HG02840 (cell line): ENCODE data around the gene MAGI2.
"Not testable (repeated sequence)": the region's sequence is repeated elsewhere in the genome, so short reads cannot be mapped to it uniquely, and the experiment has no call there.

Experiments
- ATAC-seq: cut with Tn5 transposase; IDR thresholded peaks from one replicate; pipeline ENCODE4 v1.9.1; 2021; ENCODE audit warnings: mild to moderate bottlenecking, moderate library complexity, moderate number of reproducible peaks; ENCODE audit not compliant: unreplicated experiment, low FRiP score

The MAGI2 gene

DNA sequence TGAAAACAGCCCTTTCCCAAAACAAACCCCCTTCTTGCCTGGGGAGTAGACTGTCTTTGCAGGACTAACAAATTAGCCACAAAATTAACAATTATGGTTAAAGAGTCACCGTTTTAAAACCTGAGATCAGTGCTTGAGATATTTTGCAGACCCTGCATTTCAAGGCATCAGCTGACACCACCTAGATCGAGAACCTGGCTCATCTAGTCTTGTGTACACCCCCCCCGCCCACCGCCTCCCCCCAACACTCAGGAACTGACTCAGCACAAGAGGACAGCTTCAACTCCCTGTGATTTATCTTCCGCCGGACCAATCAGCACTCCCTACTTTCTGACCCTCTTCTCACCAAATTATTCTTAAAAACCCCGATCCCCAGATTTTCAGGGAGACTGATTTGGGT, 917.8 kb downstream of the MAGI2 start:
- no peak for ATAC-seq

DNA sequence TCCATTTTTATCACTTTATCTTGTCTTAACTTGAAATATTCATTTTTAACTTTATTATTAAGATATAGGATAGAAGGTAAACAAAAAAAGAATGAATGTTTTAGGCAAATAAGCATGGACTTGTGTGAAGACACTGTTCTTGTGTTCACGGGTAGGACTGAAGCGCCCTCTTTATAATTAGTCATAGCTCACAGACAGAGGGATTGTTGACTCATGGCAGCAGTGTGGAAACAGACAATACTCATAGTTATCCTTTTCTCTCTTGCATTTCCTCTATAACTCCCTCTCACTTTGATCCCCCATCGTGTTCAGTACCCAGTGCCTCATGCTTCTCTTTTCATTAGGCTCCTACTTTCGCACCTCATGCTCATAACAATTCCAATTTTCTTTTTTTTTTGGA, 923.1 kb downstream of the MAGI2 start:
- no peak for ATAC-seq

DNA sequence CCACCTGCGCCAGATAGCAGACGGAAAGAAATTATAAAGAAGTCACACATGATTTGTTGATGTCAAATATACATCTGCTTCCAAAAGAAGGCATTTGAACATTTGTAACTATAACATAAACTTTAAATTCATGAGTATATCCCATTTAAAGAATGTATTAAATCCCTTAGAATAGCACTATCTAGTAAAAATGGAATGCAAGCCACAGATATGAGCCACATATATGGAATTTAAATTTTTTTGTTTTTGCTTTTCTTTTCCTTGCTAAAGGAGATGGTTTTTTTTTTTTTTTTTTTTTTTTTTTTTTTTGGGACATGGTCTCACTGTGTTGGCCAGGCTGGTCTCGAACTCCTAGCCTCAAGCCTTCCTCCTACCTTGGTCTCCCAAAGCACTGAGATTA, 924.1 kb downstream of the MAGI2 start:
- ATAC-seq, result no peak

DNA sequence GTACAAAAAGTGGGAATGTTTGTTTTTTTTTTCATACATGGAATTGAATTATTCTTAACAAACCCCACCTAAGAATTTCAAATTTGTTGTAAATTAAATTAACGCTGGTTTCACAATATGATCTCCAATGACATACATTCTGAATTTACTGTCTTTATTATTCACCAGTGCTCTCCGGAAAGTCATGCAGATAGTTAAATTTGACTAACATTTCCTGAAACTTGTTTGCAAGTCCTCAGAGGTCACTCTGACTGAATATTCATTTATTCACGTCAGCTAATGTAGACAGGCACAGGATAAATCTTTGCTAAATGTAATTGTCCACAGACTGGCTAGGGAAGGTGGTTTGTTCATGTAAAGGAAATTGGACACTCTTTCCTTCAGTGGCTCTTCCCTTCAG, 924.5 kb downstream of the MAGI2 start:
- no peak for ATAC-seq

DNA sequence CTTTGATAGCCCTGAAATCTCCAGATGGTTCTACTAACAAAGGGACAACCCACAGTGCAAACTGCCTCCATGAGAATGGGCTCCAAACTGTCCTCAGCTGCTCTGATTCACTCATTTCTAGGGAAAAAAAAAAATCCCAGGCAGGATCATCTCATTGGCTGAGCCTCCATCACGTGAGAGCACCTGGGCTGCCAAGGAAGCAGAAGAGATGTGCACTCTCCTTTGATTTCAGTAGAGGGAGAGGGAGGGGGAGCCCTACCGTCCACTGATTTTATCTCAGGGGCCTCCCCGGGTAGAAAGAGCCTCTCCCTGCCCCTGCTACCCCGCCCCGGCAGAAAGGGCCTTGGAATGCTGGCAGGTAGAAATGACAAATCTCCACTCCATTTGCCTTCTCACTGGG, 929.5 kb downstream of the MAGI2 start:
- no peak for ATAC-seq

DNA sequence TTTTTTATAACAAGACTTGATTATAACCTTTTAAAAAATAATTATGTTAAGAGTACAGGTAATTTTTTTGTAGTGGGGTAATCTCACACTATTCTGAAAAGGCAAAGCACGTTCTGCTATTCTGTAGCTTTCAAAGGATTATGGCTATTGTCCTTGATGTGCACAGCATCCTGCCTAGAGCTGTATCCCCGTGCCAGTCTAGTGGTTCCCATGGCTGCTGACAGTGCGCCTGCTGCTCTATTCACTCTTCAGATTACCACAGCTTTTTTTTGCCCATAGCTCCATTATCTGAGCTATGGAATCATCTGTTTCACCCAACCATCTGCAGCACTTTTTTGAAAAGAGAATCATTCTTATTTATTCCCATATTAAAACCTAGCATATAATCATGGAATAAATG, 931.5 kb downstream of the MAGI2 start:
- no peak for ATAC-seq

DNA sequence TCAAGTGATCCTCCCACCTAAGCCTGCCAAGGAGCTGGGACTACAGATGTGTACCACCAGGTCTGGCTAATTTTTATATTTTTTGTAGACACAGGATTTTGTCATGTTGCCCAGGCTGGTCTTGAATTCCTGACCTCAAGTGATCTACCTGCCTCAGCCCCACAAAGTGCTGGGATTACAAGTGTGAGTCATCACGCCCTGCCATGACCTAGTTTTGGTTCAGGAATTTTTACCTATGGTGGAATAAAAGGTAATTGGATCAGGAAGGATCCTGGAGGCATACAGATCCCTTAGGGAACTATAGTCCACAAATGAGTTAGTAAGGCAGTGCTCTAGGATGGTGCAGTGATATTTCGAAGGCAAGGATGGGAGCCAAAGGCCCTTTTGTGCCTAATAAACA, 937.0 kb downstream of the MAGI2 start:
- ATAC-seq, result no peak

DNA sequence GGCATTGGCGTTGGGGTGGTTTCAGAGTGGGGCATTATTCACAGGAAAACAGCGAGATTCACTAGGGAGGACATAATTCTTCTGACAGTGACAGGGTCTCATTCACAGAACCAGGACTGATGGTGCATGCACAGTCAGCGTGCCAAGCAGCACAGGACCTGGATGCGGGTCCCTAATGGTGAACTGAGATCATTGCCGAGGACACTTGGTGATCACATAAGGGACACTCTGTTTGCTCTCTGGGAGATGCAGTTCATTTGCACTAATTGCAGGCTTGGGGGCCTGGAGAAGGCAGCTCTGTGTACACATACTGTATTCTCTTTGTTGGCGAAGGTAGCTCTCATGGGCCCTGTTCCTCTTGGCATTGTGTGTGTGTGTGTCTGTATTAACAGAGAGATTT, 938.8 kb downstream of the MAGI2 start:
- no peak for ATAC-seq

DNA sequence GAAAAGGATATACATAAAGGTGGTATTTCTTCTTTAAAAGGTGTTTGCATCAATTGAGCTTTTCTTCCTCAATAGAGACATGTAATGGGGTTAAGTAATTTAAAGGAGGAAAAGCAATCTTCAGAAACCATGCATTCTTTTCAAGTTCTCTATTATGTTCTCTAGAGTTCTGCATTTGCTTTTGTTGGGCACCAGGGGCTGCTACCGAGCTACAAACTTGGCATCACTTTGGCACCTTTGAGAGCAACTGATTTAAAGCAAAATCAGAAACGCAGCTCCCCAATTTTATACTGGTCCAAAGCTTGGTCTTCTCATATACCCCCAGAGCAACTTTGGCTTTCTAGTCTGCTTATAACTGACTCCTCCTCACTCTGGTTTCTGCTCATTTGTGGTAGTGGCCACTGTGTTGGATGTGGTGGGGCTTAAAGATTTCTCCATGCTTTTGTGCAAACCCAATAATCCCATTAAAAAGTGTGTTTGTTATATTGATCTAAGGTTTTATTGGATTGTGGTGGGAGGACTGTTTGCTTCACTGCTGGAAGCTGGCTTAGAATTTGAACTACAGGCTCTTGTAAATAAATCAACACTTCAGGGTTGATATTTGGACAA, 942.8 kb downstream of the MAGI2 start:
- ATAC-seq, result no peak

DNA sequence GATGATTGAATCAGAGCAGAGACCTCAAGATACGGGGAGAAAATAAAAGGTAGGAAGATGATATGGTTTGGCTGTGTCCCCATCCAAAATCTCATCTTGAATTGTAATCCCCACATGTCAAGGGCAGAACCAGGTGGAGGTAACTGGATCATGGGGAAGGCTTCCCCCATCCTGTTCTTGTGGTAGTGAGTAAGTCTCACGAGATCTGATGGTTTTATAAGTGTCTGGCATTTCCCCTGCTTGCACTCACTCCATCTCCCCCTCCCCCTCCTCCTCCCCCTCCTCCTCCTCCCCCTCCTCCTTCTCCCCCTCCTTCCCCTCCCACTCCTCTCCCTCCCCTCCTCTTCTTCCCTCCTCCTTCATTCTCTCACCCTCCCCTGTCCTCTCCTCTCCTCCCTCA, 950.2 kb downstream of the MAGI2 start:
- not testable (repeated sequence) for ATAC-seq

DNA sequence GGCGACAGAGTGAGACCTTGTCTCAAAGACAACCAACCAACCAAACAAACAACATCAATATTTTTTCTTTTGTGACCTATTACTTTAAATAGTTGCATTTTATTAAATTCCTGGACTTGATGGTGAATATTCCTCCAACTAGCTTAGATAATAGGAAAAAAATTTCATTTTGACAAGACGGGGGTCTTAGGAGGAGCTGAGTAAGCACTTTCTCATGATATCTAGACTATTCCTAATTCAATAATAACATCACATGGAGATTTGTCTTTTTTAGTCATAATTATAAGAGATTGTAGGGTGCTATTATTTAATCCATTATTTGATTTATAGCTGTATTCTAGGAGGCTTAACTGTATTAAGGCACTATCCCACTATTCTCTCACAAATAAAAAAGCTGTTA, 952.4 kb downstream of the MAGI2 start:
- no peak for ATAC-seq

DNA sequence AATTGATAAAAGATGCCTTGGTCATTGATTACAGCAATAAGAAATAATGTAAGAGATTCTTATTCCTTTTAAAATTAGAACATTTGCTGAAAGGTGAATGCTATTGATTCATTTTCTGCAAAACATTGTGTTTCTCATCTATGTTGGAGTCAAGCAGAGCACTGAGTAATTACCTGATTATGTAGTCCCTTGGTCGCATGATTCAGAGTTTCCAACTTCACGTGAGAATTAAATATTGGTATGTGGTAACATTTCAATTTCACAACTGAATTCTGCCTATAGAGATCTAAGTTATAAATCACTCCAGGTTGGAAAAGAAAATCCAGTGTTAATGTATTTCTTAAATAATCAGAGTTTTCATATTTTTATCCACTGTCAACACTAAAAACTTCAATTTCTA, 953.5 kb downstream of the MAGI2 start:
- ATAC-seq, result no peak

DNA sequence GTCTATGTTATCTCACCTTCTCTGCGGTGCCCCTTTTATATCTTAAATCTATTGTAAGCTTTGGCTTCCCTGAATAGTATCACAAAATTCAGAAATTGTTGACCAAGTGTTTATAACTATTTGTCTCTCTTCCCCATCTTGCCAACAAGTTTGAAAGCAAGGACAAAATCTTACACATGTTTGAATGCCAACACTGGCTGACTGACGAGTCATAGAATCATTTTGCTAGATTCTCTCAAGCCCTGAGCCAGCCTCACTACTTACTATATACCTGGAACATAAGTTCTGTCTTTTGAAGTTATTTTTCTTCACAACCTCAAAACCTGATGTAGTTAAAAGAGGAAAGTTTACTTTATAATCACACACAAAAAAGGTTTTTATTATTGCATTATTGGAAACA, 954.2 kb downstream of the MAGI2 start:
- ATAC-seq, result no peak

DNA sequence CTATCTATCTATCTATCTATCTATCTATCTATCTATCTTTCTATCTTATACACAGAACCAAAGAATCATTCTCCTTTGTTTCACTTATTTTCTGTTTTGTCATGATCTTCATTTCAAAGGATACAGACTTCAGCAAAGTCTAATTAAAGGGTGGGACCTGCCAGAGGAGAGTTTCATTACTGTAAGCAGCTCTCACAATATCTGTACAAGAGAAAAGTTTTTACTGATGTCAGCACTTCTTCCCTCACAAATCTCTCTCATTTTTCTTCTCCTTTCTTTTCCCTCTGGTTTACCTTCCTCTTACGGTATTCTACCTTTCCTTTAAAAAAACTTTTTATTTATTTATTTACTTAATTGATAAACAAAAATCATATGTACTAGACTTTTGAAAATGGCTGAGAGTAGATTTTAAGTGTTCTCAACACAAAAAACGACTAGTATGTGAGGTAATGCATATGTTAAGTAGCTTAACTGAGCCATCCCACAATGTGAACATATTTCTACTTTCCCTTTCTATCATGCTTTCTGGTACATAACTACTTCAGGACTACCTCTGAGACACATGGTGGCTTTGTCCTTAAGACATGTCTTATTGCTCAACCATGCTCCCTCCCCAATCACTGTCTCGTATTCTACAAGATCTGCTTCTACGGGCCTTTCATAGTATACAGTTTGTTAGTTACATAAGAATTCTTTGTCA, 955.6 kb downstream of the MAGI2 start:
- ATAC-seq, result no peak

DNA sequence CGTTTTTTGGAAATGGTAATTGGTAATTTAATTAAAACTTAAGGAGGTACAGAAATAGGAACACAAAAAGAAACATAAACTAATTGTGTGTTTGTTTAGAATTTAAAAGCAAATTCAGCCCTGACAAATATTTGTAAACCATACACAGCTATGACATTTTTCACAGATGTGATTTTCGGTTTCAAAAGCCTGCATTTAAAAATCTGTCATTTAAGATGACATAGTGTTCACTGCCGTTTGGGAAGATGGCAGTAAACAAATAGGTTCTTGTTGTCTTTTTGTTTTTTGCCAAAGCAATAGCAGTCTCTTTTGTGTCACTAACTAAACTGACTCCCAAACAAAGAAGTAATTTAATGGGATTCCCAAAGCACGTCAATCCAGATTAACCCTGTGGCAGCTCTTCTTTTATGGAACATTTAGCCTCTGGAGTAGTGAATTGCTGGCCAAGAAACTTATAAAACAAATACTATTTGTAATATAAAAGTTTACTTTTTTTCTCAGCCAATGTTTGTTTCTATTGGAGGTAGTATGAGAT, 957.3 kb downstream of the MAGI2 start:
- no peak for ATAC-seq

DNA sequence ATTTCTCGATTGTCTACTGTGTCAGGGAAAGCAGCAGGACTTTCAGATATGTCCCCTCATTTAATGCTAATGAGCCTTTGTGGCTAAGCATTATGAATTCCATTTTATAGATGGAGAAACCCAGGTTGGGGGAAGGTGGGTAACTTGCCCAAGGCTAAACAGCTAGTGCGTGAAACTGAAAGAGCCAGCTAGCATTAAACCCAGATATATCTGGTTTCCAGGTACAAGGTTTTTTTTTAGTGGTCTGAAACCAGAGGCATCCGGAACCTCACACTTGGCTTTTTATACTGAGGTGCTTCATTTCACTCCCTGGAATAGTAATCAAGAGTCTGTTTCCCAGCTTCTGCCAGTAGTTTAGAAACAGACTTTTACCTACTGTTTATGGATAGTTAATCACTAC, 960.1 kb downstream of the MAGI2 start:
- no peak for ATAC-seq

DNA sequence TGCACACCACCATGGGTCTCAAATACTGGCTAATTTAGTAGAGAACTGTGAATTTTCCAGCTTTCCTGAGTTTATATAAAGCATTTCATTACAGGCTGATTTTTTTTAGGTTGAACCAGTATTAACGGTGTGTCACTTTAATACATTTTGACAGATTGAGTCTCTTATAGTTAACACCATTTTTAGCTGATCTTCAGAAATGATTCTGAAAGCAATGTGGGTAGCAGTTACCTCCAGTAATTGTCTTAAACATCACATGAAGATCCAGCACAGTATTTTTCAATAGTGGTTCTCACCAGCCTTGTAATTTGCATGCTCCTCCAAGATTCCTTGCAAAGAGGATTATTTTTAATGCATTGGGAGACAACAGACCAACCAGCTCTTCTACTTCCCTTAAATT, 961.3 kb downstream of the MAGI2 start:
- ATAC-seq, result no peak

DNA sequence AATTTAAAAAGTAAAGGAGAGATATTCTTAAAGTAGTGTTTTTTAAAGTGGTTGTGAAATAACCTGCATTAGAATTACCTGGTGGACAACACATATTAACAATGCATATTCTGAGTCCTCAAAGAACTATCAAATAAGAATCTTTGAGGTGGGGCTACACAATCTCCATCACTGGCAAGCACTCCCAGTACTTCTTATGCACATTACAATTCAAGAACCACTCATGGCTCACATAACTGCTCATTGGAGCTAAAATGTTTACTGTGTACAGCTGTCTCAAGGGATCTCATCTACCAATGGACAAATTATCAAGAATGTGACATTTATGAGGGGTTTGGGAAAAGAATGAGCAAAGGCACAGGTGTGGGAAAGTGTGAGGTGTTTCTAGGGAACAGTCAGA, 962.9 kb downstream of the MAGI2 start:
- no peak for ATAC-seq

DNA sequence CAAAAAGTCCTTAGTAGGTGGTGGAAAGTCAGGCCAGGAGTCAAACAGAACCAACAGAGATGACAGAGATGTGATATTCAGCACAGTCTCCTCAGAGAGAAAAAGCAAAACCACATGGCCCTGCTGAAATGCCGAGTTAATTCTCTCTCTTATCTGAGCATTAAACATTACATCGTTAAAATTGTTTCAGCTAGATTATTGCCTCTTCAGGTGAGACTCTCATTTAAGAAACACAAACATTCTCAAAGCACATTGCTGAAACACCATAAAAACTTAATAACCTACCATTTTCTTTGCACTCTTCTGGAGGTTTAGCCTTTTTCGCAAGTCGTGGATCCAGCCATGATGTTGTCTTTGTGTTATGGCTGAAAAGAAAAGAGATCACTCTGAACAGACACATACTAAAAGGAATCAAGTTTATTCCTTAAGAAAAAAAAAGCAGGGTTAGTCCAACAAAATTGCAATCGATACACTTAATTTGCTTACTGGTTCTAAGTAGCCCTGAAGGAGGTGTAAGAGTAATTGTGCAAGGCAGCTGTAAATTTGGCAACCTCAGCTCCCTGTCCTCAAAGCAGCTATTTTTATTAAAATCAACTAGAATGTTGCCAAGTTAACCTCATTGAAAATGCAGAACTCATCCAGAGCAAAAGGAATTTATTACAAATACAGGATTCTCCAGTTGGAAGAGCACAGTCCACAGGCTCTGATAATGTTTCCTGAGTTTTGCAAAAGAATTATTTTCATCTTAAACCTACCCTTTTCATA, 963.8 kb downstream of the MAGI2 start:
- no peak for ATAC-seq

DNA sequence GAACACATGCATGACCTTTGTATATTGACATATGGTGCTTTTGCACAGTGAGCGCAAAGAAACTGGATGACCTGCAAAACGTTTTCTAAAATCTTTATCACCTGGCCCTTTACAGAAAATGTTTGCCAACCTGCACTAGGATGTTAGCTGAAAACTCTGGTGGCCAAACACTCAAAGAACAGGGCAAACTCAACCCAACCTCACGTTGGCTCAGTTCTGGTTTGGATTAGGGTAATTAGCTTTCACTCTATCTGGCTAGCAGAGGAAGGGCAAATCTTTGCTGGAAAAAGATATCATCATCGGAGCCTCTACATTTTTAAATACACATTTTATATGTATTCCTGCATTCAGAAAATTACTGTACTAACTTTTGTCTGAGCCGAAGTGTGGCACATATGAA, 966.0 kb downstream of the MAGI2 start:
- no peak for ATAC-seq

DNA sequence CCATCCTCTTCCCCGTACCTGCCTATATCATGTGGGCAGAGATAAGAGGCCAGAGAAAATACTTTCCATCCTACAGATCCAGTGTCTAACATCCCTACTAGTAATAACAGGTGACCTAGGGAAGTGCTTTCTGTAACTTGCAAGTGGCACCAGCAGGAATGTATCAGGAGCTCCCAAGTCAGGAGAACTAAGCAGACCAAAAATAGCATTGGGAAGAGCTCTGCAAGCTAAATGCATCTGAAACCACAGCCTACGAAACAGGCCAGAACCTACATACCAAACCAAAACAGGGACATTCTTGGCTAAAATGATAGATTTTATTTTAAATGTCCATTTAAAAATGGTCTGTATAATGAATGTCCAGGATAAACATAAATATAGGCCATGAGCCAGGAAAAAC, 974.1 kb downstream of the MAGI2 start:
- ATAC-seq, result no peak
